HG03439 (cell line): Measurements from ENCODE around the gene EEIG1.
"Not testable (repeated sequence)": the region's sequence is repeated elsewhere in the genome, so short reads cannot be mapped to it uniquely, and the experiment has no call there.

Experiments used
- ATAC-seq: cut with Tn5 transposase; IDR thresholded peaks from one replicate; pipeline ENCODE4 v1.9.1; 2021; ENCODE audit warnings: mild to moderate bottlenecking, moderate library complexity; ENCODE audit not compliant: unreplicated experiment

EEIG1 gene

GRCh38 chr9:127980706-127981558 lies at the start of gene EEIG1:
TSS of gene EEIG1 (minus strand) at chr9:127980989. CDS start at chr9:127980137, 852 bp downstream.
- peak; percentile 64 for ATAC-seq

- no peak for ATAC-seq
These were observed 46.9 kb upstream of the EEIG1 start for GRCh38 chr9:128027705-128028104.

- no peak for ATAC-seq
These were observed 46.2 kb upstream of the EEIG1 start for GRCh38 chr9:128026773-128027541.

GRCh38 chr9:128026255-128026772 lies 45.5 kb upstream of the EEIG1 start:
- no peak for ATAC-seq

GRCh38 chr9:128025736-128026135 lies 44.9 kb upstream of the EEIG1 start:
- no peak for ATAC-seq

- ATAC-seq: no peak
These were observed 44.0 kb upstream of the EEIG1 start for GRCh38 chr9:128024761-128025308.

GRCh38 chr9:128023671-128024070 lies 42.9 kb upstream of the EEIG1 start:
- not testable (repeated sequence) for ATAC-seq

- no peak for ATAC-seq
These were observed 42.1 kb upstream of the EEIG1 start for GRCh38 chr9:128022886-128023285.

- ATAC-seq: no peak
These were observed 40.3 kb upstream of the EEIG1 start for GRCh38 chr9:128021098-128021497.

GRCh38 chr9:128020692-128021091 lies 39.9 kb upstream of the EEIG1 start:
- ATAC-seq: no peak

GRCh38 chr9:128015696-128016095 lies 34.9 kb upstream of the EEIG1 start:
- ATAC-seq: no peak

- no peak for ATAC-seq
These were observed 30.5 kb upstream of the EEIG1 start for GRCh38 chr9:128011071-128011817.

GRCh38 chr9:128009639-128010038 lies 28.9 kb upstream of the EEIG1 start:
- ATAC-seq: no peak

- ATAC-seq: no peak
These were observed 27.4 kb upstream of the EEIG1 start for GRCh38 chr9:128008171-128008570.

- peak; percentile 45 for ATAC-seq
These were observed 26.9 kb upstream of the EEIG1 start for GRCh38 chr9:128007566-128008138.

GRCh38 chr9:128006332-128006996 lies 25.7 kb upstream of the EEIG1 start:
- ATAC-seq: no peak

GRCh38 chr9:128005923-128006322 lies 25.1 kb upstream of the EEIG1 start:
- no peak for ATAC-seq

- ATAC-seq: no peak
These were observed 23.3 kb upstream of the EEIG1 start for GRCh38 chr9:128003966-128004604.

GRCh38 chr9:128002959-128003358 lies 22.2 kb upstream of the EEIG1 start:
- ATAC-seq: no peak
